Endothelial cell (in vitro differentiated cells): Measurements from ENCODE around the gene DLGAP1. TPM values are rescaled to one million over a fixed set of nuclear protein-coding genes. Genes with fewer than 3 reads are reported as not detected.

Experiments
- DNase-seq: peaks from one replicate; pipeline ENCODE4 v3.0.0; 2021; ENCODE audit warnings: low spot score
- H3K27ac Mint-ChIP-seq: one replicate; pipeline ENCODE4 v1.8.0; 2021; ENCODE audit warnings: mixed read lengths, inconsistent platforms; ENCODE audit not compliant: unreplicated experiment
- H3K27me3 Mint-ChIP-seq: one replicate; pipeline ENCODE4 v1.8.0; 2021; ENCODE audit warnings: mild to moderate bottlenecking, moderate library complexity, mixed read lengths, inconsistent platforms; ENCODE audit not compliant: unreplicated experiment
- H3K36me3 Mint-ChIP-seq: one replicate; pipeline ENCODE4 v1.8.0; 2021; ENCODE audit warnings: mild to moderate bottlenecking, low read depth, mixed read lengths, inconsistent platforms; ENCODE audit not compliant: unreplicated experiment
- H3K4me1 Mint-ChIP-seq: one replicate; pipeline ENCODE4 v1.8.0; 2021; ENCODE audit warnings: mild to moderate bottlenecking, mixed read lengths, inconsistent platforms; ENCODE audit not compliant: unreplicated experiment
- H3K4me3 Mint-ChIP-seq: one replicate; pipeline ENCODE4 v1.8.0; 2021; ENCODE audit warnings: mild to moderate bottlenecking, mixed read lengths, inconsistent platforms; ENCODE audit not compliant: unreplicated experiment
- H3K9me3 Mint-ChIP-seq: one replicate; pipeline ENCODE4 v1.8.0; 2021; ENCODE audit warnings: mixed read lengths, inconsistent platforms; ENCODE audit not compliant: unreplicated experiment
- CTCF ChIP-seq: fragments of 200-600 bp; sonication (generic); IDR thresholded peaks from one replicate; pipeline ENCODE4 v1.5.0; 2021; ENCODE audit warnings: antibody characterized with exemption; ENCODE audit not compliant: unreplicated experiment
- total RNA-seq: library from RNA; stranded (reverse); fragmentation: NEBNext Ultra II Directional; extraction: Animal tissue kit (Norgen Biotek cat#: 25700); gene quantifications from one replicate; pipeline ENCODE4 v1.2.1, GENCODE V29; 2021; ENCODE audit not compliant: unreplicated experiment

DLGAP1 gene
- total RNA-seq, 1 donor from 2014 or later: 1.8 TPM

GRCh38 chr18:3495691-3496430 is 959.2 kb downstream of the DLGAP1 start:
- Mint-ChIP-seq H3K4me3 (no peak overlapping the region), H3K36me3 (no peaks in the 10 kb centered on the region), H3K27me3 (peaks cover 3% of the 10 kb centered on the region), H3K27ac (no peak overlapping the region), H3K4me1 (peaks cover 25% of the 10 kb centered on the region), H3K9me3 (no peaks in the 10 kb centered on the region)
- DNase-seq: no peak
- TF ChIP-seq CTCF: no peak

GRCh38 chr18:3494569-3494968 is 960.5 kb downstream of the DLGAP1 start:
- no peak overlapping the region for H3K27ac Mint-ChIP-seq
- TF ChIP-seq CTCF: no peak
- no peaks in the 10 kb centered on the region for H3K9me3 Mint-ChIP-seq
- no peak overlapping the region for H3K4me3 Mint-ChIP-seq
- H3K36me3 Mint-ChIP-seq: no peaks in the 10 kb centered on the region
- peaks cover 22% of the 10 kb centered on the region for H3K4me1 Mint-ChIP-seq
- H3K27me3 Mint-ChIP-seq: peaks cover 3% of the 10 kb centered on the region
- DNase-seq: no peak

GRCh38 chr18:3494245-3494526 is 960.9 kb downstream of the DLGAP1 start:
- Mint-ChIP-seq H3K4me1 (peaks cover 19% of the 10 kb centered on the region), H3K36me3 (no peaks in the 10 kb centered on the region), H3K4me3 (no peak overlapping the region), H3K27ac (no peak overlapping the region), H3K27me3 (peaks cover 3% of the 10 kb centered on the region), H3K9me3 (no peaks in the 10 kb centered on the region)
- DNase-seq: no peak
- no peak for TF ChIP-seq CTCF

GRCh38 chr18:3493501-3494244 is 961.4 kb downstream of the DLGAP1 start:
- no peaks in the 10 kb centered on the region for H3K36me3 Mint-ChIP-seq
- H3K4me3 Mint-ChIP-seq: no peak overlapping the region
- TF ChIP-seq CTCF: no peak
- no peak overlapping the region for H3K27ac Mint-ChIP-seq
- DNase-seq: no peak
- peaks cover 1% of the 10 kb centered on the region for H3K27me3 Mint-ChIP-seq
- H3K4me1 Mint-ChIP-seq: peaks cover 18% of the 10 kb centered on the region
- no peaks in the 10 kb centered on the region for H3K9me3 Mint-ChIP-seq

DNA sequence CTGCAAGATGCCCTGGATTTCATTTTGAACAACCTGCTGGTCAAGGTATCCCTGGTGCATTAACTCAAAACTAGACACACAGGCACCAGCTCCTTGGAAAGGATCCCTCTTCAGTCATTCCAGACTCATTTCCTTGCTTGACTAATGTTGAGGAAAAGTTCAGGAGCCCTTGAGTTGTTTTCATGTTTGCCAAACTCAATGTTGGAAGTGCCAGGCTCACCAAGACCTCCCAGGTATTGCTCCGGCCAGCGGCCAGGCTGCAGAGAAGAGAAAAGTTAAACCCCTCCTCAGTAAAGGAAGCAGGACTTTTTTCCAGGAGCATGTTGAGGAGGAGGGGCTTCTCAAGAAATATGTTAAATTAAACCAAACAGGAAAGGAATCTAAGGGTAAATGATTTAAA is 962.4 kb downstream of the DLGAP1 start:
- DNase-seq: no peak
- peaks cover 15% of the 10 kb centered on the region for H3K4me1 Mint-ChIP-seq

More for the DNA sequence above, 962.4 kb downstream of the DLGAP1 start:
- H3K27me3 Mint-ChIP-seq: no peaks in the 10 kb centered on the region
- no peak overlapping the region for H3K27ac Mint-ChIP-seq
- no peak overlapping the region for H3K4me3 Mint-ChIP-seq
- TF ChIP-seq CTCF: no peak
- no peaks in the 10 kb centered on the region for H3K36me3 Mint-ChIP-seq
- H3K9me3 Mint-ChIP-seq: no peaks in the 10 kb centered on the region
